Nephron (organoid): Measurements from ENCODE around the gene REPS1.

Source experiments
- H3K27ac Mint-ChIP-seq, 3 experiments: 2 replicates each; pipeline ENCODE4 v1.8.0; 2020; ENCODE audit warnings: mixed read lengths in 3 of 3, mild to moderate bottlenecking in 2 of 3, moderate library complexity in 1 of 3
- H3K27me3 Mint-ChIP-seq: 2 replicates; pipeline ENCODE4 v1.8.0; 2021; ENCODE audit warnings: low read depth, mild to moderate bottlenecking, moderate library complexity, mixed read lengths
- H3K36me3 Mint-ChIP-seq: 2 replicates; pipeline ENCODE4 v1.8.0; 2020; ENCODE audit warnings: low read depth, mixed read lengths
- H3K4me1 Mint-ChIP-seq: 2 replicates; pipeline ENCODE4 v1.8.0; 2020; ENCODE audit warnings: mixed read lengths
- H3K4me3 Mint-ChIP-seq, 3 experiments: 2 replicates each; pipeline ENCODE4 v1.8.0; 2020; ENCODE audit warnings: mild to moderate bottlenecking in 3 of 3, mixed read lengths in 3 of 3, moderate library complexity in 2 of 3
- H3K9me3 Mint-ChIP-seq: 2 replicates; pipeline ENCODE4 v1.8.0; 2020; ENCODE audit warnings: mixed read lengths
- TF ChIP-seq, protein P1 (sequence below), 3 experiments: fragments of 200-600 bp; sonication (generic); IDR thresholded peaks; one replicate each; pipeline ENCODE4 v1.5.0; 2021; ENCODE audit warnings: antibody characterized with exemption in 3 of 3; ENCODE audit not compliant: unreplicated experiment in 3 of 3

REPS1 gene

DNA sequence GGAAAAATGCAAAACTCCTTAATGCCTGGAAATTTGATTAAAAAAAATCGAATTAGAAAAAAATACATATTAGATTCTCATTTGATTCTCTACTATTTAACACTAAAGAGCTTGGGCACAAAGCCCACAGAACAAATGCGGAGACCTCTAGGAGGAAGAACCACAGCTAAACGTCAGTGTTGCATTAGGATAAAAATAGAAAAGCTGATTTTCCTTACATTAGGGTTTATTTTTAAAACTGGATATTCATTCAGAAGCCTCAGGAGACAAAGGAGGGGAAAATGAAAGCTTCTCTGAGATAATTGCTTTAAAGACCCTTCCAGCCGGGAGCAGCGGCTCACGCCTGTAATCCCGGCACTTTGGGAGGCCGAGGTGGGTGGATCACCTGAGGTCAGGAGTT, 114.9 kb downstream of the REPS1 start:
- H3K27me3 Mint-ChIP-seq, result no peaks in the 10 kb centered on the region
- H3K4me1 Mint-ChIP-seq, result peaks cover 5% of the 10 kb centered on the region
- H3K36me3 Mint-ChIP-seq, result no peaks in the 10 kb centered on the region
- TF ChIP-seq, protein P1, sequence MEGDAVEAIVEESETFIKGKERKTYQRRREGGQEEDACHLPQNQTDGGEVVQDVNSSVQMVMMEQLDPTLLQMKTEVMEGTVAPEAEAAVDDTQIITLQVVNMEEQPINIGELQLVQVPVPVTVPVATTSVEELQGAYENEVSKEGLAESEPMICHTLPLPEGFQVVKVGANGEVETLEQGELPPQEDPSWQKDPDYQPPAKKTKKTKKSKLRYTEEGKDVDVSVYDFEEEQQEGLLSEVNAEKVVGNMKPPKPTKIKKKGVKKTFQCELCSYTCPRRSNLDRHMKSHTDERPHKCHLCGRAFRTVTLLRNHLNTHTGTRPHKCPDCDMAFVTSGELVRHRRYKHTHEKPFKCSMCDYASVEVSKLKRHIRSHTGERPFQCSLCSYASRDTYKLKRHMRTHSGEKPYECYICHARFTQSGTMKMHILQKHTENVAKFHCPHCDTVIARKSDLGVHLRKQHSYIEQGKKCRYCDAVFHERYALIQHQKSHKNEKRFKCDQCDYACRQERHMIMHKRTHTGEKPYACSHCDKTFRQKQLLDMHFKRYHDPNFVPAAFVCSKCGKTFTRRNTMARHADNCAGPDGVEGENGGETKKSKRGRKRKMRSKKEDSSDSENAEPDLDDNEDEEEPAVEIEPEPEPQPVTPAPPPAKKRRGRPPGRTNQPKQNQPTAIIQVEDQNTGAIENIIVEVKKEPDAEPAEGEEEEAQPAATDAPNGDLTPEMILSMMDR (IDR thresholded peaks at IDR 0.05; ENCODE audit: unreplicated experiment in 3 of 3), result no peak
- H3K4me3 Mint-ChIP-seq, result no peak overlapping the region
- H3K9me3 Mint-ChIP-seq, result no peaks in the 10 kb centered on the region
- no peak overlapping the region for H3K27ac Mint-ChIP-seq

DNA sequence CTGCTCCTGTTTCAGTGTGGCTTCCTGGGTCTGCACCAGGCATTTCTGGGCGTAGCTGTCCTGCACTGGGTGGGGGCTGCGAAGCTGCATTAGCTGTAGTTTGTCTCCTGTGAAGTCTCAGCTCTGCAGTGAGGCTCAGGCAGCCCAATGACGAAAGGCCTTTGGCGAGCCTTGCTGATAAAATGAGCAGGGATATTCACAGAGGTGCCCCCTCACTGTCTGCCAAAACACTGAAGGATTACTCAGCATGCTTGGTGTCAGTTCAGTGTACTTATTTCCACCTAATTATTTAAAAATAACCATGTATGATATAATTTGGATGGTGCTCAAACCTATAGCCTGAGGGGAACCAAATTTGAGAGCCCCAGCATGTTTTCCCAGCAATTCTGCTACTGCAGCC, 118.7 kb downstream of the REPS1 start:
- H3K4me3 Mint-ChIP-seq, result no peak overlapping the region
- H3K27me3 Mint-ChIP-seq, result no peaks in the 10 kb centered on the region
- TF ChIP-seq, protein P1 (IDR thresholded peaks at IDR 0.05; ENCODE audit: unreplicated experiment in 3 of 3), result no peak
- no peak overlapping the region for H3K27ac Mint-ChIP-seq
- peaks cover 12% of the 10 kb centered on the region for H3K4me1 Mint-ChIP-seq
- H3K36me3 Mint-ChIP-seq, result no peaks in the 10 kb centered on the region
- H3K9me3 Mint-ChIP-seq, result no peaks in the 10 kb centered on the region

DNA sequence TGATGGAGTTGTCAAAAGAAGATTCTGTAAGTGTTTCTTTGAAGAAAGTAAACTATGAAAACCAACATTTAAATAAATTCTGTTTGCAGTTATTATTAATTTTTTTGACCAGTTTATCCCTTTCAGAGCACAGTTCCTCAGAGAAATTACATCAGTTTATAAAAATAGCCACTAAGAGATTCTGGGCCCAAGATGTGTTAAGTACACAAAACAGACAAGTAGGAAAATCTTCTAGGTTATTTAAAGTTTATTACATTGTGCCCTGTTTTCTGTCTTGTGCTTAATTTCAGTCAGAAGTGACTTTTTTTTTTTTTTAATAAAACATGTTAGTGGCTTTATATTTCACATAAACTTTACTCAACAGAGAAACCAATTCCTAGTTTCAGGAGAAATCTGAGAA, 119.9 kb downstream of the REPS1 start:
- no peaks in the 10 kb centered on the region for H3K36me3 Mint-ChIP-seq
- no peak overlapping the region for H3K27ac Mint-ChIP-seq
- H3K27me3 Mint-ChIP-seq, result no peaks in the 10 kb centered on the region
- no peak overlapping the region for H3K4me3 Mint-ChIP-seq
- no peaks in the 10 kb centered on the region for H3K9me3 Mint-ChIP-seq
- TF ChIP-seq, protein P1 (IDR thresholded peaks at IDR 0.05; ENCODE audit: unreplicated experiment in 3 of 3), result no peak
- H3K4me1 Mint-ChIP-seq, result peaks cover 16% of the 10 kb centered on the region

DNA sequence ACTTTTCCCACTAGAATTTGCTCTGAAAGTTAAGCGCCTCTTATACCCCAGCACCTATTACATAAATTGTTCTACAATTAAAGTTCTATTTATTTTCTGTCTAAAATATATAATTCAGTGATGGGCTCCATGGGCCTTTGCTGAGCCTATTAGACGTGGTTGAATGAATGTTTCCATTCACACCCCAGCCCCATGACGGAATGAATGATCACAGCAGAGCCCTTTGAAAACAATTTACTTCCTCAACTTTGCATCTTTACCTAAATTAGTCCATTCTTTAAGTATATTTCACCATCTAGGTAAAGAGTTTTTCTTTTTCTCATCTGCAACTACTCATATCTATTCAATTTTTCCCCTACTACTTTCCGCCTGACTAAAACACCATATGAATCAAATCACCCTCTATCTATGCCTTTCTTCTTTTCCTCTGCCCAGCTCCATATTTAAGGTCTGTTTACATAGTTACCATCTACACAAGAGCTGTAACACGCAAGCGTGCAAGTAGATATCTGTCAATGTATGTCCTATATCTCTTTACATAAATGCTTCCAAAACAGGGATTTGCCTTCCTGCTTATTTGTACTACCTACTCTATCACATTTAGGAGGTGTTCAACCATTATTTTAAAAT, 122.5 kb downstream of the REPS1 start:
- H3K27me3 Mint-ChIP-seq, result no peaks in the 10 kb centered on the region
- TF ChIP-seq, protein P1 (IDR thresholded peaks at IDR 0.05; ENCODE audit: unreplicated experiment in 3 of 3), result no peak
- no peak overlapping the region for H3K27ac Mint-ChIP-seq
- H3K9me3 Mint-ChIP-seq, result no peaks in the 10 kb centered on the region
- peaks cover 25% of the 10 kb centered on the region for H3K4me1 Mint-ChIP-seq
- H3K4me3 Mint-ChIP-seq, result no peak overlapping the region
- H3K36me3 Mint-ChIP-seq, result no peaks in the 10 kb centered on the region

DNA sequence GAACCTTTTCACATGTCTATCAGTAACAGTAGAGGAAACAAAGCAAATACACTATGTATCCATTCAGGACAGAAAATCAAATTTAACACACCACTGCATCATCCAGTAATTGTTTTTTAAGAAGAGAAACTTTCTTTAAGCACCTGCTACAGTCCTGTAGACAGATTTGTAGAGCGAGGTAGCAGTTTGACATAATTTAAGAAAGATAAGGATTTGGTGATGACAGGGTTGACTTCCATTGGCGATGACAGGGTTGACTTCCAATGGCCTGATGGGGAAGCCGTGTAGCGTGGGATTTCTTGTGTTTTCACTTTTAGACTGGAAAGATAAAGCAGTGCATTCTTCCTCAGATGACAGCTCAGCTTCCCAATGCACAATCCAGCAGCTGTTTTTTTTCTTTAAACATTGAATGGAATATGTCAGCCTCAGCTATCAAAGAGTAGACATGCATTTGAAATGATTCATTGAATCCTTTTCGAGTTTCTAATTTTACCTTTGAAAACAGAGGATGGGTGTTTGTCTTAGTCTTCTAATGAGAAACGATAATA, 123.6 kb downstream of the REPS1 start:
- no peak overlapping the region for H3K27ac Mint-ChIP-seq
- peaks cover 25% of the 10 kb centered on the region for H3K4me1 Mint-ChIP-seq
- TF ChIP-seq, protein P1 (IDR thresholded peaks at IDR 0.05; ENCODE audit: unreplicated experiment in 3 of 3), result no peak
- no peak overlapping the region for H3K4me3 Mint-ChIP-seq
- no peaks in the 10 kb centered on the region for H3K9me3 Mint-ChIP-seq
- H3K27me3 Mint-ChIP-seq, result no peaks in the 10 kb centered on the region
- no peaks in the 10 kb centered on the region for H3K36me3 Mint-ChIP-seq

DNA sequence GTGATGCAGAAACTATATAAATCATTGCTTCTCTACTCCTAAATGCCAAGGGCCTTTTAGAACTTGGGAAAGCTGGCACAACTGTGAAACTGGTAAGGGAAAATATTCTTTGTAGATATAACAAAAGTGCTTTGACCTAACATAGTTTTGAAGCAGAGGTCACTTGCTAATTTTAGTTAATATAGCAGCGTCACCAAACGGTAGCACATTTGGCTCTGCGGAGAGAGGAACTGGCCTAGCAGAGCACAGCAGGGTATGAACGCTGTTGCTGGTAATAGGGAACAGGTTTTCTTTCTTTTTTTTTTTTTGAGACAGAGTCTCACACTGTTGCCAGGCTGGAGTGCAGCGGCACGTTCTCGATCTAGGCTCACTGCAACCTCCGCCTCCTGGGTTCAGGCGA, 124.7 kb downstream of the REPS1 start:
- H3K36me3 Mint-ChIP-seq, result no peaks in the 10 kb centered on the region
- no peak overlapping the region for H3K27ac Mint-ChIP-seq
- no peaks in the 10 kb centered on the region for H3K9me3 Mint-ChIP-seq
- H3K4me1 Mint-ChIP-seq, result peaks cover 20% of the 10 kb centered on the region
- no peaks in the 10 kb centered on the region for H3K27me3 Mint-ChIP-seq
- H3K4me3 Mint-ChIP-seq, result no peak overlapping the region
- TF ChIP-seq, protein P1 (IDR thresholded peaks at IDR 0.05; ENCODE audit: unreplicated experiment in 3 of 3), result no peak
